Stimulated activated CD8-positive, alpha-beta memory T cell treated with anti-CD3 and anti-CD28 coated beads, Interleukin-2, amount 100 ng/mL, for 48 hours (primary cell): Measurements from ENCODE around the gene MISP.

Experiments used
- DNase-seq, 2 donors: peaks; one replicate each; pipeline ENCODE4 v3.0.0-alpha.2; 2020; ENCODE audit warnings: low read depth in 2 of 2

Gene MISP

DNA sequence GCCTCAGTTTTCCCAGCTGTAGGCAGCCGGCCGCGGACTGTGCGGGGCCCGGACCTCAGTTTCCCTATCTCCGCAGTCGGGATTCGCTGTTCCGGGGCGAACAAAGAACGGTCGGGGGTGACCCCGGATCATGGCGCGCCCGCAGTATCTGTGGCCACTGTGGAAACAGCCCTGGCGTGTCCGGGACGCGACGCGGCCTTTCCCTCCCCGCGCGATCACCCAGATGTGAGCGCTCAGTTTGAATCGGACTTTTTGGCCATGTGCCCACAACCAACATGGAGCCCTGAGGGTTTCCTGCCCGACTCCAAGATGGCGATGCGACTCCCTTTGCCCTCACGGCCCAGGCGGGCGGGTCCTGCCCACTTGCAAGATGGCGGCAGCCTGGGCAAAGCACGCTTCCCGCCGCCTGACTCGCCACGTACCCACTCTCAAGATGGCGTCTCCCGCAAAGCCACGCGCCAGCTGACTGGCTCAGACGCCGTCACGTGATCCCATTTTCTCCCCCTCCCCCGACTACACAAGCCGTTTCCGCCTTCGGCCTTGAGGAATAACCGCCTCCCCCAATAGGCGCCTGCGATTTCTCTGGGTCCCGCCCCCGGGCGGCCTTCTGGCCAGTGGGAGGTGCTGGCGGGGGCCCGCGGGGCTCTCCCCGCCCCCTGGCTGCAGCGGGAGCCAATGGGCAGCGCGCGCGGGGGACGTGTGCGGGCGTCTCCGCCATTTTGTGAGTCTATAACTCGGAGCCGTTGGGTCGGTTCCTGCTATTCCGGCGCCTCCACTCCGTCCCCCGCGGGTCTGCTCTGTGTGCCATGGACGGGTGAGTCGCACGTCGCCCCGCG is 46.0 kb downstream of the MISP start, which contains the start of gene PTBP1:
Gene PTBP1, plus strand, starts transcription at position 761 of the 836 bp plus-strand sequence. Its CDS starts 46 bp downstream, at position 807.
- DNase-seq = peak; percentile 98

DNA sequence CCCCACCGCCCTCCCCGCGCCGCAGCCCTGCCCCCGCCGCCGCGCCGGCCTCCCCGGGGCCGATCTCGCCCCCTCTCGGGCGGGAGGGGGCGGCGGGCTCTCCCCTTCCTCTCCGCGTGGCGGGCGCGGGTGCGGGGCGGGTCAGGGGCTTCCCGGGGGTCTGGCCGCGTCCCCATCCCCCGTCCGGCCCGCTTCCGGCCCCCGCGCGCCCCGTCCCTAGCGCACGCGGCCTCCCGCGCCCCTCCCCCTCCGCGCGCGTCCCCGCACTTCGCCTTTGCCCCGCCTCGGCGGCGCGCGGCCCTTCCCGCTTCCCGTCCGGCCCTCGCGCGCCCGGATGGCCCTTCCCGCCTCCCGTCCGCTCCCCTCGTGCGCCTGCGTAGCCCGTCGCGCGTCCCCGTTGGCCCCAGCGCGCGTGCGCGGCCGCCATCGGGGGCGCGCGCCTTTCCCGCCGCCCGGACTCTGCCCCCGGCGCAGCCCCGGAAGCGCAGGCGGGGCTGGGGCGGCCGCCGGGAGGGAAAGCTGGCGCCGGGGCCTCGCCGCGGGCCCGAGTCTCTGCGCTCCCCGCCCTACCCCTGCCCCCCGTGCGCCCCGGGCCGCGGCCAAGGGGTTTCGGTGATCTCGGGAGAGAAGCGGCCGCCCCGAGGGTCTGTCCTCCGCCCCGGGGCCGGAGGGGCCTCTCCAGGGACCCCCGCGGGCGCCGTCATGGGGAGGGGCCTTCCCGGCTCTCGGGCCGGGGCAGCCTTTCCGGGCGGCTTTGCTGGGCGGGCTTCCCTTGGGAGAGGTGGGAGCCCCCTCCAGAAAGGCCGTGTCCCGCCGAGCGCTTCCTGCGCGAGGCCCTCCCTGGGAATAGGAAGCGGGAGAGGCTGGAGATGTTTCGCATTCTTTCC is 46.9 kb downstream of the MISP start:
- DNase-seq = peak; percentile 83 to 93

DNA sequence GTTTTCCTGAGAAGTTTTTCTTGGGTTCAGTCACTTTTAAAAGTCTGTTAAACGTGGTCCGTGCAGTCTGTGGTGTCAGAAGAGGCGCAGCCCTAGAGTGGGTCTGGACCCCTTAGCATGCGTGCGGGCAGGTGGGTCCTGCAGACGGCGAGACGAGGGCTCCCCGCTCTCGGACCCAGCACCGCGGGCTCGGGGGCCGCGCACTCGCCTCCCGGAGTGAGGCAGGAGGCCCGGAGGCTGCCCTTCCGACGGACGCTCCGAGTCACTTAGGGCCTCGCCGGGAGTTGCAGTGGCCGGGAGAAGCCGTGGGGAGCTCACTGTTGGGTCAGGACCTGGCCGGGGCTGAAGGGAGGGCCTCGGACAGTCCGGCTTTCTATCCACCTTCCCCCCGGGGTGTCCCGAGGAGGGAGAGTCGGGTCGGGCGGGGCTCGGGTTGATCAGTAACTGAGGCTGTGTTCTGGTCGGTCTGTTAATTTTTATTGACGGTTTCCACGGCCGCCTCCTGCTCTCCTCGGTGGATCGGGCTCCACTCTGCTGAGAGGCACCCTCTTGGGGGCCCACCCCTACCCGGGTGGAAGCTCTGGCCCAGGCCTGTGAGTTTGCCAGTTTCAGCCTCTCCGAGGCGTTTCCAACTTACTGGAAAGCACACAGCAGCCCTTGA is 47.6 kb downstream of the MISP start:
- DNase-seq = no peak

DNA sequence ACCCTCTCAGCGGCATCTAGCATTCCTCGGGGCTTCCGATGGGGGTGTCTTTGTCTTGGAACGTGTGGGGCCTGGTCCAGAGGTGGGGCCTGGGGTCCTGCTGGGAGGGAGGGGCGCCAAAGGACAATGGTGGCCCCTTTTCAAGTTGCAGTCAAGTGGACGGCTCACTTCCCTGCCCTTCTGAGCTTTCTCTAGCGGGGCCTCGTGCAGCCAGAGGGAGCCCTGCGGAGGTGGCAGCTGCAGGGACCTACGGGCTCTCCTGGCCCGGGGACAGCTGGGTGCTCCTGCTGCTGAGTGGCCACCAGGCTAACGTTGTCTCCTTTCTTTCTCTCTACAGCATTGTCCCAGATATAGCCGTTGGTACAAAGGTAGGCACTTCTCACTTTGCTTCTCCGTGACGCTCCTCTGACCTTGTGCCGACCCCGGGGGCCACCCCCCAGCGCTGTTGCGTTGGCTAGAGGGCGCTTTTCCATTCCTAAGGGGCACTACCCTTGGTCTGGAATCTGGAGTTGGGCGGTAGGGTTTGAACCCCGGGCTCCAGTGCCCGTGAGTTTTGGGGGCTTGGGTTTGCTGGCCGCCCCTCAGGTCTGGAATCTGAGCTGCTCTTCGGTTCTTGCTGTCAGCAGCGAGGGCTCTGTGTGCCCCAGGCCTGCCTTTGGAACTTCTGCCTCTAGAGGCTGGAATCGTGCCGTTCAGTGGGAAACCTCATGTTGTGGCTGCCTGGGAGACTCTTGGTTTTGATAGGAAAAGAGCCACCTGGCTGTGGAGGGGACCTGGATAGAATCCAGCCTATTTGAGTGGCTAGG is 48.4 kb downstream of the MISP start:
- no peak for DNase-seq

DNA sequence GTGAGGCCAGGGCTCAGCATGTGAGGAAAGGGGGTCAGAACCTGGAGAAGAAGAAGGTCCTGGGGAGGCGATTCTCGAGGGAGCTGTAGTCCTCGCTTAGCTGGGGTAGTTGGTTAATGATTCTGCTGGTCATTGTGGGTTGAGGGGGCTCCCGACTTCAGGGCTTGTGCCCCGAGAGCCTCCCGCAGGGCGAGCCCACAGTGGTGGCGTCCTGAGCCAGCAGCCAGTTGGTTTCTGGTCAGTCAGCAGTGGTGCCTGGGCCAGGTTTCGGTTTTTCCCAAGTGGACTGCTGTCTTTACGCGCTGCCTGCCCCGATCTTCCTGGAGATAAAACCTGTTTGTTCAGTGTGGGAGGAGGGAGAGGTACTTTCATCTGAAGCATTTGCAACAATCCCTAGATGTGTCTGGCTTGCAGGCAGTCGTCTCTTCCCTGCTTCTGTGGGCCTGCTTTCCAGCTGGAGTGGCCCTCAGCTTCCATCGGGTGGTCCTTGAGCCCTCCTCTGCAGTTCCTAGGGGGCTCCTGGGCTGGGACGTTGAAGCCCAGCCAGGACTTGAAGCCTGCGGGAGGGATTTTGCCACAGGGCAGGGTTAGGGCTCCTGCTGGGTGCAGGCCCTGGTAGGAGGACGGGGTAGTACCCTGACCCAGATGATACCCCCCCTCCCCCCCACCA is 49.6 kb downstream of the MISP start:
- no peak for DNase-seq

DNA sequence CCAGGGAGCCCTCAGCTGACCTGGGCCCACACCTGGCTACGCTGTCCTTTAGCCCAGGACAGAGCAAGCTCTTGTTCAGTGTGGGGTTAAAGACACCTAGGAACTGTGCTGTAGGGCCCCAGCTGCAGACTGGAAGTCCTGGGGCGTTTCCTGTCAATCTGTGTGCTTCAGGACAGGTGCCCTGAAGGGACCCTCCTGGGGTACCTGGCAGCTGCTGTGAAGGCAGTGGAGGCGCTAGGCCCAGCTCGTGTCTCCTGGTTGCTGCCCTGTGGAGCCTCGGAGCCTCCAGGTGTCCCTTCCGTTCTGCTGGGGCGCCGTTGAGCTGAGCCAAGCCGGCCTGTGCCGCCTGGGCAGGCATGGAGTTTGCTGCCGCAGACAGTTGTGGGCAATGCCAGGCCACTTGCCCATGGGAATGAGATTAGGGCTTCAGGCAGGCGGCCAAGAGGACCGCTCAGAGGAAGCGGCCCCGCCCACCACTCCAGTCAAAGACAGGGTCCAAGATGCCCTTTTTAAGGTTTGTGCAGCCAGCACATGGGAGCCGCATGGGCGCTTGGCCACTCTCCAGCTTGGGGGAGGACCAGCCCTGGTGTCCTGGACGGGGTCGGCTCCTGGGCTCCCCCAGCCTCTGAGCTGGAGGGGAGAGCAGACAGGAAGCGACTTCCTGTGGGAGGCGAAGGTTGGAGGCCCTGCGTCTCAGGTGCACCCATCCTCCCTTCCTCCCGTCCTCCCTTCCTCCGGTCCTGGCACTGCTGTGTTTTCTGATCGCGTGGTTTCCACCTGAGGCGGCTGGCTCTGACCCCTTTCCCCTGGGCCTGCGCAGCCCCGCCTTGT is 50.3 kb downstream of the MISP start:
- DNase-seq = no peak

DNA sequence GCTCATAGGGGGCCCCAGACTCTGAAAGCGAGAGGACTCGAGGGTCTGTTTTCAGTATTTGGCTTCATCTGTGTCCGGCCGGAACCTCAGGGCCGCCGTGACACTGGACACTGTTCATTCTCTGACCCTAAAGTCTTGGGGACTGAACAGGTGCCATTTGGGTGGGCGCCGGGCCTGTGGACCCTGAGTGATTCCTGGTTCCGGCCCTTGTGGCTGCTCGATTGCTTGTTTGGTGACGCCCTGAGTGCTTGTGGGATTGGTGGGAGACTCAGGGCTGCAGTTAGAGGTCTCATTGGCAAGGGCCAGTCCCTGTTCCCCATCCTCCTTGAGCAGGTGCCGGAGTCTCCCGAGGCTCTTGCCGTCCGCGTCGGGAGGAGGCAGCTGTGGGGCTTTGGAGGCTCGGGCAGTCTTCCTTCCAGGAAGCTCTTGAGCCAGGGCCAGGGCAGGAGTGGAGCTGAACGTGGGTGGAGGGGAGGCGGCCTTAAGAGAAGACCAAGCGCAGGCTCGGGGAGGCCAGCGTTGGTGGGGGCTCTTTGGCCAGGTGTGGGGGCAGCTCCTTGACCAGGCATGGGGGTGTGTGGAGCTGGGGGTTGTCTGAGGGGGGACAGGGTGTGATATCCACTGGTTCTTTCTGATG is 51.1 kb downstream of the MISP start:
- DNase-seq = no peak

DNA sequence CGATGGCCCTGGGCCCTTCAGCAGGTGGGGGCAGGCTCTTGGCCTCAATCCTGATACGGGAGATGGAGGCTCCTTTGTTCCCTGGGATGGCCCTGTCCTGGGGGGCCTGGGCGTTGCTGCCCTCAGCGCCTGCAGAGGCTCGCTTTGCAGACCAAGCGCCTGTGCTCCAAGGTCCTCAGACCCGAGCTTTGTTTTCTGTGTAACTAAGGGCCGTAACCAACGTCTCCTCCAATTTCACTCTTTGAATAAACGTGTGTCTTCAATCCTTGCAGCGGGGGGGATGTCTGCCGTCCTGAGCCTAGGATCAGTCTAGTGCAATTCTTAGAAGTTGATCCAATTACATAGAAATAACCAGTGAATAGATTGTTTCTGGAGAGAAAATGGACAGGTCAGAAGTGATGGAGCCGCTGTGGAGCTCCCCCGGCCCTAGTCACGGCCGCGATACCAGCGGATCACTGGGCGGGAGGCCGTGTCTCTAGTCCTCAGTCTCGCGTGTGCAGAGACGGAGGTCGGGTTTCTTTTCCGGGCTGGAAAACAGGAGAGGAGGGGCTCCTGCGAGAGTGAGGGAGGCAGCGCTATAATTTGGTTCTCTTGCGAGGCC is 51.7 kb downstream of the MISP start:
- DNase-seq = no peak

DNA sequence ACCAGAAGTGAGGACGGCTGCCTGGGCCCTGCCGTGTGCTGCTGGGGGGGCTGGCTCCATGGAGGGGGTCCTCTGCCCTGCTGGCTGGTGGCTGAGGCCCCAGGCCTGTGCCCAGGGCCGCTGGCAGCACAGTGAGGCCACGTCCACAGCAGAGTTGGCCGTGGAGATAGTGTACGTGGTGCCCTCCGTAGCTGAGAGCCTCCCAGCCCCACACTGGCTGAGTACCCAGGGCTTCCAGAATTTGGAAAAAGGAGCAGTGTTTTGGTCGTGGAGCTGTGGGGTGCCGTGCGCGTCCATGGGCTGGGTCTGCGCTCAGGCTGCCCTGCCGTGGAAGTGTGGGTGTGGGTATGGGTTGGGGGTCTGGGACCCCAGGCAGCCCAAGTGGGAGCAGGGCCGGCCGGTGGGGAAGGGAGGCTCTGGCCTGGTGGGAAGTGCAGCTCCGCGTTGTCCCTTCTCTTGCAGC is 52.2 kb downstream of the MISP start:
- no peak for DNase-seq

DNA sequence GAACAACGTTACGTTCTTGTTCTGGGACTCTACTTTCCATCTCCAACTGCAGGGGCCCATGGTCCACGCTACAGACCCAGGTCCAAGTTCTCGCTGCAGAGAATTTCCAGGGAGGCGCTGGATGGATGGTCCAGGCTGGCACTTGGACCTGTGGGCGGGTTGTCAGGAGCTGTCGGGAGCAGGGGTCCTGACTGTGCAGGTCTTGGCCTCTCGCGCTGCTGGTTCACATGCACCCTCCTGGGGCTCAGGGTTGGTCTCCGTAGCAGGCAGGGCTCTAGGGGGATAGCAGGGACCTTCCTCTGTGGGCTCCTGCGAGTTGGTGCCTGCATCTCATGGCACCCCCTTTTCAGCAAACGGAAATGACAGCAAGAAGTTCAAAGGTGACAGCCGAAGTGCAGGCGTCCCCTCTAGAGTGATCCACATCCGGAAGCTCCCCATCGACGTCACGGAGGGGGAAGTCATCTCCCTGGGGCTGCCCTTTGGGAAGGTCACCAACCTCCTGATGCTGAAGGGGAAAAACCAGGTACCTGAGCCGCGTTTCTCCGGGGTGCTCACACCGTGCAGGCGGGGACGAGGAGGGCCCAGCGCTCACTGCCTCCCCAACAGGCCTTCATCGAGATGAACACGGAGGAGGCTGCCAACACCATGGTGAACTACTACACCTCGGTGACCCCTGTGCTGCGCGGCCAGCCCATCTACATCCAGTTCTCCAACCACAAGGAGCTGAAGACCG is 52.9 kb downstream of the MISP start:
- DNase-seq = no peak

DNA sequence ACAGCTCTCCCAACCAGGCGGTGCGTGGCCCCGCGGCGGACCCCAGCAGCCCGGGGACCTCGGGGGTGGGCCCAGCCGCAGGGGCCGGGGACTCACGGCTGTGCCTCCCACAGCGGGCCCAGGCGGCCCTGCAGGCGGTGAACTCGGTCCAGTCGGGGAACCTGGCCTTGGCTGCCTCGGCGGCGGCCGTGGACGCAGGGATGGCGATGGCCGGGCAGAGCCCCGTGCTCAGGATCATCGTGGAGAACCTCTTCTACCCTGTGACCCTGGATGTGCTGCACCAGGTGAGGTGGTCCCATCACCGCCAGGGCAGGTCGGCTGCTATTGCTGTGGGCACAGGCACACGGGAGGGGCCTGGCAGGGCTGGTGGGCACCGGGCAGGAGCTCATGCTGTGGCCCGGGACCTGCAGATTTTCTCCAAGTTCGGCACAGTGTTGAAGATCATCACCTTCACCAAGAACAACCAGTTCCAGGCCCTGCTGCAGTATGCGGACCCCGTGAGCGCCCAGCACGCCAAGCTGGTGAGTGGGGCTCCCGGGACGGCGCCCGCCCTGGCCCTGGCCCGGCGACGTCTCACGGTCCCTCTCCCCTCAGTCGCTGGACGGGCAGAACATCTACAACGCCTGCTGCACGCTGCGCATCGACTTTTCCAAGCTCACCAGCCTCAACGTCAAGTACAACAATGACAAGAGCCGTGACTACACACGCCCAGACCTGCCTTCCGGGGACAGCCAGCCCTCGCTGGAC is 53.7 kb downstream of the MISP start:
- DNase-seq = no peak

DNA sequence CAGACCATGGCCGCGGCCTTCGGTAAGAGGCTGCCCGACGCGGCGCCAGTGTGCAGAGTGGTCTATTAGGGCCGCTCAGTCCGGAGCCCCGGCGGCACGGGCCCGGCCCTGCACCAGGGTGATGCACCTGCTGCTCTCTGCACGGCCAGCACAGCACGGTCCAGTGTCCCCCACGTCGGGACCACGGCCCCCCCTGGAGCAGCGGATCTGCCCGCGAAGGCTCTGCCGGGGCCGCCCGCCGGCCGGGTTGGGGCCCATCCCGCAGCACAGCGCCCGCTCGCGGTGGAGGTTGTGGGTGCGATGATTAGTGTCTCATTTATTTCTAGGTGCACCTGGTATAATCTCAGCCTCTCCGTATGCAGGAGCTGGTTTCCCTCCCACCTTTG is 54.2 kb downstream of the MISP start:
- no peak for DNase-seq

DNA sequence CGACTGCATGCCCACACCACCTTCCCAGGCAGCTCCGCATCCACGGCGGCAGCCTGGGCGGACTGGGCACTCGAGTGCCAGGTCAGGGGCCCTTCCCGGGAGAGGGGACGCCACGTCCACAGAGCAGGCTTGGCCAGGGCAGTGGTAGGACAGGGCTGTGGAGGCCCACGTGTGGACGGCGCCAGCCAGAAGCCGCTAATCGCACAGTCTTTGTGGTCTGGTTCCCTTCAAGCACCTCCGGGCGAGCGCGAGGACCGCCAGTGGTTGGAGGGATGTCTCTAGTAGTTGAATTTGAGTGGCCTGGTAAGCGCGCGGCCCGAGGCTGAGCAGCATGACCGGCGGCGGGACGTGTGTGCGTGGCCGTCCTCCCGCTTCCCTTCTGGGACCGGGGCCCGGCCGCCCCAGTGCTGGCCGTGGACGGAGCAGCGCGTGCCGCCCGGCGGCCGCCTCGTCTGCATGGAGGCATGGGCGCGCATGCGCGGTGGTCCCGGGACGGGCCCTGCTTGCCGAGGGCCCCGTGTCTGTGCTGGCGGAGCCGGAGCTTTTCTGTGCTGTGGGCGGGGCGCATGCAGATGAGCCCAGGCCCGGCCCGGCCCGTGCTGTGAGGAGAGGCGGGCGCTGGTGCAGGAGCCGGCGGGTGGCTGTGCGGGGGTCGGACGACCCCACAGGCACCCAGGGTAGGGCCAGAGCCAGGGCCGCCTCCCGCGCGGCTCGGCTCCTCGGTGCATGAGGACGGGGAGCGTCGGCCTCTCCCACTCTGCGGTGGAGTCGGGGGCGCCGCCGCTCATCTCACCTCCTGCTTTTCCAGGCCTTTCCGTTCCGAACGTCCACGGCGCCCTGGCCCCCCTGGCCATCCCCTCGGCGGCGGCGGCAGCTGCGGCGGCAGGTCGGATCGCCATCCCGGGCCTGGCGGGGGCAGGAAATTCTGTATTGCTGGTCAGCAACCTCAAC is 55.0 kb downstream of the MISP start:
- DNase-seq = no peak

DNA sequence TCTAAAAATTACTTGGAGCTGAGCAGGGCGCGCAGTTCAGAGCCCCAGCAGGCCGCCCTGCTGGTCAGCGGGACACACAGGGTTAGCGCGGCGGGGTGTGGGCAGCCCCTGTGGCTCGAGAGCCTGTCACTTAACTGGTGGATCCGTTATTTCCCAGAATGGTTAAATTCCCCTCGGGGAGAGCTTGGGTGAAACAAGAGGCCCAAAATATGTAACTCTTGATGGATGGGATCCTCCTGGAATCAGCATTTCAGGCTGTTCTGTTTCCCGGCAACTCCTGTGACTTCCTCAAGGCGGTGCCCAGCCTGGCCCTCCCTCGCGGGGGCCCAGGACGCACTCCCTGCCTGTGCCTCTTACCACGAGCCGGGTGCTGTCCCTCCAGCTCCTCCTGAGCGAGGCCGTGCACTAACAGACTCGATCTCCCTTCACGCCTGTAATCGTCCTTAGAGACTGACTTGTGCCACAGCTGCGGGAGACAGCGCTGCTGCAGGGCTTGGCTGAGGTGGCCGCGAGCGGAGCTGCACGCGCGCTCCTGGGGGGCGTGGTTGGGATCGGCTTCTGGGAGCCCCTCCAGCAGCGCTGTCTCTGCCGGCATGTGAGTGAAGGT is 56.0 kb downstream of the MISP start:
- no peak for DNase-seq

DNA sequence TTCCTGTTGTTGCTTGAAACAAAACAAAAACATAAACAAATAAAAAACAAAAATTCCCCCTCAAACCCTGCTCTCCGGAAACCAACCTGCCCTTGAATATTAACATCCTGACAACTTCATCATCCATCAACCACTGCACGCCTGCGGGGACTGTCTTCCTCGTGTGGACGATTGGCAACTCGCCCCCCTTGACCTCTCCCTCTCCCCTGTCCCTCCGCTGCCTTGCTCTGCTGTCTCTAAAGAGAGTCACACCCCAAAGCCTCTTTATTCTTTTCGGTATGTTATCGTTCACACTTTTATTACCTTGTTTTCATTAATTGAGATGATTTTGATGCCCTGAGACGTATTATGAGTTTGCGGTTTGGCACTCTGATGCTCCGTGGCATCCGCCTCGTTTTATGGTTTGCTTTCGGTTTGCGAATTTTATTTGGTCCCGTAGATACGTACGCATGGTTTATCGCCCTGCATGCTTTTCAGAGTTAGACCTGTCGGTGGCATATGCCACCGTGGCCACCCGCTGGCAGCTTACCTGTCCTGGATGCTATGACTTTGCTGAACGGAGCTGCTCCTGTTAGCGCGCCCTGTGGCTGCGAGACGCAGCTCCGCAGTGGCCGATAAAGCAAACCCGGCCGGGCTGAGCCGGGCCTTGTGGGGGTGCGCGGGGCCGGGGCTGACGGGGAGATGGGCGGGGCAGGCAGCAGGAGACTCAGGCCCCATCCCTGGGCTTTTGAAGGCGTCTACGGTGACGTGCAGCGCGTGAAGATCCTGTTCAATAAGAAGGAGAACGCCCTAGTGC is 56.9 kb downstream of the MISP start:
- no peak for DNase-seq
